Mesodermal cell (in vitro differentiated cells): ENCODE results near the gene MDFI.

ENCODE experiments used
- H3K27ac ChIP-seq: 2 replicates; pipeline ENCODE4 v1.7.0; 2013; ENCODE audit warnings: mild to moderate bottlenecking, low read depth, low read length, moderate library complexity; ENCODE audit not compliant: severe bottlenecking
- H3K36me3 ChIP-seq: 2 replicates; pipeline ENCODE4 v1.7.1; 2013; ENCODE audit warnings: mild to moderate bottlenecking, low read length, moderate library complexity; ENCODE audit not compliant: control insufficient read depth, insufficient read depth
- H3K4me1 ChIP-seq: one replicate; pipeline ENCODE4 v1.7.1; 2013; ENCODE audit warnings: mild to moderate bottlenecking, low read length; ENCODE audit not compliant: insufficient read depth, control insufficient read depth, poor library complexity, severe bottlenecking
- H3K4me3 ChIP-seq: 2 replicates; pipeline ENCODE4 v1.7.0; 2013; ENCODE audit warnings: low read length, control low read depth, mild to moderate bottlenecking; ENCODE audit not compliant: insufficient read depth, poor library complexity, severe bottlenecking; ENCODE audit errors: extremely low read depth
- H3K9me3 ChIP-seq: 2 replicates; pipeline ENCODE4 v1.7.1; 2013; ENCODE audit warnings: mild to moderate bottlenecking, low read length, moderate library complexity; ENCODE audit not compliant: control insufficient read depth
- WGBS, 2 experiments: methylation state at CpG; one replicate each; pipeline ENCODE4 v1.1.5; 2013; ENCODE audit warnings: missing lambda C conversion rate in 2 of 2; ENCODE audit not compliant: insufficient coverage in 2 of 2; 5-methylcytosine and 5-hydroxymethylcytosine counted together

The MDFI gene

GRCh38 chr6:41657131-41658094 is 19.1 kb downstream of the MDFI start:
- Histone ChIP-seq H3K4me3 (no peak overlapping the region), H3K4me1 (peaks cover 45% of the 10 kb centered on the region), H3K9me3 (no peaks in the 10 kb centered on the region), H3K36me3 (peaks cover 22% of the 10 kb centered on the region), H3K27ac (no peak overlapping the region)
- 86 to 97% methylated on average over 14 to 19 of the region's 23 CpGs for WGBS, 2 experiments

GRCh38 chr6:41658636-41659035 is 20.4 kb downstream of the MDFI start:
- Histone ChIP-seq H3K27ac (no peak overlapping the region), H3K4me1 (peaks cover 39% of the 10 kb centered on the region), H3K9me3 (no peaks in the 10 kb centered on the region), H3K36me3 (peaks cover 10% of the 10 kb centered on the region), H3K4me3 (no peak overlapping the region)
- 83 to 93% methylated on average over 10 to 12 of the region's 13 CpGs for WGBS, 2 experiments

GRCh38 chr6:41659935-41660334 is 21.7 kb downstream of the MDFI start:
- Histone ChIP-seq H3K4me3 (no peak overlapping the region), H3K27ac (no peak overlapping the region), H3K9me3 (no peaks in the 10 kb centered on the region), H3K36me3 (no peaks in the 10 kb centered on the region), H3K4me1 (peaks cover 32% of the 10 kb centered on the region)
- WGBS, 2 experiments: 93 to 95% methylated on average over 6 of the region's 7 CpGs

- WGBS, 2 experiments: 56 to 68% methylated on average over 4 to 5 of the region's 5 CpGs
- Histone ChIP-seq H3K36me3 (no peaks in the 10 kb centered on the region), H3K4me1 (peaks cover 3% of the 10 kb centered on the region), H3K27ac (no peak overlapping the region), H3K9me3 (no peaks in the 10 kb centered on the region), H3K4me3 (no peak overlapping the region)
These were observed 25.3 kb downstream of the MDFI start for GRCh38 chr6:41663568-41663967.

GRCh38 chr6:41664271-41664670 is 26.0 kb downstream of the MDFI start:
- no peak overlapping the region for H3K27ac ChIP-seq
- no peaks in the 10 kb centered on the region for H3K9me3 ChIP-seq
- no CpG with 5 or more reads among the region's 5 CpGs for WGBS, 2 experiments
- no peak overlapping the region for H3K4me3 ChIP-seq
- peaks cover 3% of the 10 kb centered on the region for H3K4me1 ChIP-seq
- no peaks in the 10 kb centered on the region for H3K36me3 ChIP-seq

GRCh38 chr6:41667195-41667594 is 28.9 kb downstream of the MDFI start:
- WGBS, 2 experiments: no CpG with 5 or more reads among the region's 1 CpG
- Histone ChIP-seq H3K9me3 (no peaks in the 10 kb centered on the region), H3K36me3 (no peaks in the 10 kb centered on the region)

GRCh38 chr6:41668968-41669367 is 30.7 kb downstream of the MDFI start:
- Histone ChIP-seq H3K27ac (no peak overlapping the region), H3K9me3 (no peaks in the 10 kb centered on the region), H3K36me3 (no peaks in the 10 kb centered on the region), H3K4me3 (no peak overlapping the region), H3K4me1 (no peaks in the 10 kb centered on the region)
- WGBS, 2 experiments: no CpG with 5 or more reads among the region's 2 CpGs

More at GRCh38 chr6:41667195-41667594, 28.9 kb downstream of the MDFI start:
- Histone ChIP-seq H3K27ac (no peak overlapping the region), H3K4me3 (no peak overlapping the region), H3K4me1 (peaks cover 3% of the 10 kb centered on the region)

- H3K36me3 ChIP-seq: no peaks in the 10 kb centered on the region
- no peaks in the 10 kb centered on the region for H3K9me3 ChIP-seq
- no peak overlapping the region for H3K4me3 ChIP-seq
- H3K4me1 ChIP-seq: peaks cover 6% of the 10 kb centered on the region
- WGBS, 2 experiments: 85 to 94% methylated on average over 8 to 9 of the region's 9 CpGs
- no peak overlapping the region for H3K27ac ChIP-seq
These were observed 32.6 kb downstream of the MDFI start for GRCh38 chr6:41670703-41671360.

GRCh38 chr6:41671376-41671775 is 33.1 kb downstream of the MDFI start:
- Histone ChIP-seq H3K4me1 (peaks cover 6% of the 10 kb centered on the region), H3K36me3 (no peaks in the 10 kb centered on the region)
- 54 to 88% methylated on average over 2 to 4 of the region's 5 CpGs for WGBS, 2 experiments

GRCh38 chr6:41672016-41672415 is 33.7 kb downstream of the MDFI start:
- 88 to 95% methylated on average over 7 of the region's 7 CpGs for WGBS, 2 experiments
- no peaks in the 10 kb centered on the region for H3K36me3 ChIP-seq

More at GRCh38 chr6:41671376-41671775, 33.1 kb downstream of the MDFI start:
- Histone ChIP-seq H3K27ac (no peak overlapping the region), H3K9me3 (no peaks in the 10 kb centered on the region), H3K4me3 (no peak overlapping the region)

More at GRCh38 chr6:41672016-41672415, 33.7 kb downstream of the MDFI start:
- Histone ChIP-seq H3K27ac (no peak overlapping the region), H3K4me1 (peaks cover 6% of the 10 kb centered on the region), H3K4me3 (no peak overlapping the region), H3K9me3 (no peaks in the 10 kb centered on the region)
